ENCODE measurements around the gene CFAP92.
A peak's percentile ranks its signal among the peaks of the same experiment; 100 is the strongest.

CFAP92 gene

GRCh38 chr3:128987302-128988100 lies 6.4 kb downstream of the CFAP92 start:
- ATAC-seq: no peak

DNA sequence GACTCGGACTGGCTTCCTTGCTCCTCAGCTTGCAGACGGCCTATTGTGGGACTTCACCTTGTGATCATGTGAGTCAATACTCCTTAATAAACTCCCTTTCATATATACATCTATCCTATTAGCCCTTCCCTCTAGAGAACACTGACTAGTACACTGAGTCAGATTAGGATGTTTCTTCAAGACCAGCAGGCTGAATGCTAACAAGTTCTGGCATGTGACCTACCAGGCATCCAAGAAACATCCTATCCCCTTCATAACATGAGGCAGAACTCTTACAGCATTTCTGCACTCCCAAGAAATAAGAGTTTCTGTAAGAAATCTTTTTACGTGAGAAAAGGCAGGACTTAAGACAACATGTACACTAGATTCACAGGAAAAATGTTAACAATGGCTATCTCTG lies 9.3 kb downstream of the CFAP92 start:
- no peak for ATAC-seq

GRCh38 chr3:128983293-128984069 lies 10.4 kb downstream of the CFAP92 start:
- no peak for ATAC-seq

DNA sequence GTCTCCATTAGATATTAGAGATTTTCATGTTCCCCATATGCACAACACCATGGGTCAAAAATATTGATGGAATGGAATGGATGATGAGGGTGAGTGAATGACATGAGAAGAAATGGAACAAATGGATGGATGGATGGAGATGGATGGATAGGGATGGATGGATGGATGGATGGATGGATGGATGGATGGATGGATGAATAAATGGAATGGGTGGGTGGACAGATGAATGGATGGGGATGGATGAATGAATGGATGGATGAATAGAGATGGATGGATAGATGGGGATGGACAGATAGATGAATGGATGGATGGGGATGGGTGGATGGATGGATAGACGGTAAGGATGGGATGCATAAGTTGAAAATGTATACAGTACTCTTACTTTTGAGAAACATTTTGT lies 18.6 kb downstream of the CFAP92 start:
- ATAC-seq: no peak

DNA sequence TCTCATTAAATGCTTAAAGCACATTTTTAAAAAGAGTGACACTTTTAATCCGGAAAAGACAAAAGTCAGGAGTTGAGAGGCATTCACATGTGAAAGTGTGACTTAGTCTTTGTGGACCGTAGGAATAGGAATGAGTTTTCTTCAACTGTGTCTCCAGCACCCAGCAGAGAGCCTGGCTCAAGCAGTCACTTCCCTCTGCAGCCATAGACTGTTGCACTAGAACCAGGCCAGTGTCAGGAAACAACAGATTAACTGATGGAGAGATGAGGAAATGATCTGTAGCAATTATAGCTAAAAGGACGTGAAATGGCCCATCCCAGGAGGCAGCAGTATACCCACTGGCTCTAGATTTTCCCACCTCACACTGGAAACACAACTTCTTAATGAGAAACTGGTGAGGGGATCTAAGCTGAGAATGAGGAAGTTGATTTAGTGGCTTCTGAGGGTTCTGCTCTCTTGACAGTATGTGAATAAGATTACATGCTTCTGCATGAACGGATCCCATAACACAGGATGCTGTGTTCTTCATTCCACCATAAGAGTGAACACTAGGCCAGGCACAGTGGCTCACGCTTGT lies 19.8 kb downstream of the CFAP92 start:
- no peak for ATAC-seq

- no peak for ATAC-seq
Observed at GRCh38 chr3:128971421-128972100, 22.3 kb downstream of the CFAP92 start.

DNA sequence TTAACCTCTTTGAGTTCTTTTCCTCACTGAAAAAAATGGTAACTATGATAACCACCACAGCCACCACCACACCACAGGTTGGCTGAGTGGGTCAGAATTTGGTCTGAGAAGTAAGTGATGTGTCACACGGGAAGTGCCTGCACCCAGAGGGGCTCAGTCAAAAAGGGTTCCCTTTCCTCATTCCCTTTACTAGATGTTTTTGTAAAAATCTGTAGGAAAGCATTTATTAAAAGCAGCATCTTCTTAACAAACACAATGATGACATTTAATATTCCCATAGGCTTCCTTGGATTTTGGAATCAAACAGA lies 23.2 kb downstream of the CFAP92 start:
- no peak for ATAC-seq

DNA sequence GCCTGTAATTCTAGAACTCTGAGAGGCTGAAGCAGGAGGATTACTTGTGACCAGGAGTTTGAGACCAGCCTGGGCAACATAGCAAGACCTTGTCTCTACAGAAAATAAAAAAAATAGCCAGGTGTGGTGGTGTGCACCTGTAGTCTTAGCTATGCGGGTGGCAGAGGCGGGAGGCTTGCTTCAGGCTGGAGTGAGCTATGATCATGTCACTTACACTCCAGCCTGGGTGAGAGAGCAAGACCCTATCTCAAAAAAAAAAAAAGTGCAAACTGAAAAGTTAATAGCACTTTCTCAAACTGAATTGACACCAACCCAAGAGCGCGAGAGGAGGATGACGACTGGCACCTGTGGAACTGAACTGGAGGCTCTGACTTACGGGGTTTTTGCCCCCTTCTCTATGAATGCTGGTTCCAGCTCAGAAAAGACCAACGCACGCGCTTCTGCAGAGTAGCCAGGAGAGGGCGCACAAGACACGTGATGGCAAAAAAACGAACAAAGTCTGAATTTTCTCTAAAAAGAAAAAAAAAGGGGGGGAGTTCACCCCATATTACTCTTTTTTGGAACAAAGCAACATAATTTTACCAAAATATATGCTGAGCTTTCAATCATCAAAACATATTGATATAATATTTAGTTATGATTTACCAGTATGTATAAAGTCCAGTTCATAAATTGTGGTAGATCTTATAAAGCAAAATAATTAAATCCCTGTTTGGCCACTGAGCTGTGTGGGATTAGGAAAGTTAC lies 23.7 kb downstream of the CFAP92 start:
- peak; percentile 51 to 56 for ATAC-seq

DNA sequence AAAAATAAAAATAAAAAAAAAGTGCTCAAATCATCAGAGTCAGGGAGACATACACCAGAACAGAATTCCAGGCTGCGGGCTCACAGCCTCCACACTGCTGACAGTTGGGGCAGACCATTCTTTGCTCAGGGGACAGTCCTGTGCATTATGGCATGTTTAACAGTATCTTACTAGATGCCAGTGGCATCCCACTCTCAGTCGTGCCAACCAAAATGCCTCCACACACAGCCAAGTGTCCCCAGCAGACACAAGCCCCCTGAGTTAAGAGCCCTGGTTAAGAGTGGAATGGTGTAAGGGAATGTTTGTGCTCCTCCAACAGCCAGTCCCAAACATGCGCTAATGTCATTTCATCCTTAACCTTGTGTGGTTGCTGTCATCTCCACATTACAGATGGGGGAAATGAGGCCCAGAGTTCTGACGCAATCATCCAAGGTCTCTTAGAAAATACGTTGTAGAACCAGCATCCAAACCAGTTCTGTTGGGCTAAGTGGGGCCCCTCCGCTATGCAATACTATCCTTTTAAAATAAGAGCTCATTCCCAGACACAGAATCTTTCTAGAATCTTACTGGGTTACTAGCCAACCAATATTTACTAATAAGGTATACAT lies 26.0 kb downstream of the CFAP92 start:
- ATAC-seq: no peak

GRCh38 chr3:128965818-128966217 lies 28.1 kb downstream of the CFAP92 start:
- ATAC-seq: no peak

DNA sequence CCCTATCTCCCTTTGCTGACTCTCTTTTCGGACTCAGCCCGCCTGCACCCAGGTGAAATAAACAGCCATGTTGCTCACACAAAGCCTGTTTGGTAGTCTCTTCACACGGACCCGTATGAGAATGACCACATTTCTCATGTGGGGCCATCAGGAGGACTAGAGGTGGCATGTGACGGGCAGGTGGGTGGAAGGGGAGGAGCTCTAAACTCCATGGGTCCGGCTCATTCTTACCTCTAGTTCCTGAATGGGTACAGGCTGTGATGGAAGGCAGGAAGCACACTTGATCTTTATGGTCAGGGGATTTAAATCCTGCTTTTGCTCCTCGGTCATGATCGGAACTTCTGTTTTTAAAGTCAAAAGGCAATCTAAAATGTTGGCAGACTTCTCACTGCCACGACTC lies 28.6 kb downstream of the CFAP92 start:
- no peak for ATAC-seq

DNA sequence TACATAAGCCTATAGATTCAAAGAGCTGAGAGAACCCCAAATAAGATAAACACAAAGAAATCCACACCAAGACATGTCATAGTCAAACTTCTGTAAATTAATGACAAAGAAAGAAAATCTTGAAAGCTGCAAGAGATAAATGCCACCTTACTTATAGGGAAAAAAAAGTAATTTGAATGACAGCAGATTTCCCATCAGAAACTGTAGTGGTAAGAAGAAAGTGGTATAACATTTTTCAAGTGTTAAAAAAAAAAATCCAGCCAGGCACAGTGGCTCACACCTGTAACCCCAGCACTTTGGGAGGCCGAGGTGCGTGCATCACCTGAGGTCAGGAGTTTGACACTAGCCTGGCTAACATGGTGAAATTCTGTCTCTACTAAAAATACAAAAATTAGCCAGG lies 37.4 kb downstream of the CFAP92 start:
- ATAC-seq: no peak

GRCh38 chr3:128950223-128950938 lies 43.5 kb downstream of the CFAP92 start:
- ATAC-seq: no peak

DNA sequence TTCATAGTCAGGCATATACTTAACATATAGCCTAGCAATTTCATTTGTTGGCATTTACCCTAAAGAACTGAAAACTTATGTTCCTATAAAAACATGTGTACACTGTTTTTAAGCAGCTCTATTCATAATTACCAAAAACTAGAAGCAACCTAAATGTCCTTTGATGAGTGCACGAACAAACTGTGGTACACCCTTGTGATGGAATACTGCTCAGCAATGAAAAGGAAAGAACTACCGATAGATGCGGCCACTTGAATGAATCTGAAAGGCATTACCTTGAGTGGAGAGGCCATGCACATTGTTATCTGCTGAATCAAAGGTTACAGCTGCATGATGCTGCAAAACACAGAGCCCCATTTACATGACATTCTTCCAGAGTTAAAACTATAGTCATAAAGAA lies 44.7 kb downstream of the CFAP92 start:
- ATAC-seq: no peak

GRCh38 chr3:128946411-128946810 lies 47.5 kb downstream of the CFAP92 start:
- no peak for ATAC-seq

DNA sequence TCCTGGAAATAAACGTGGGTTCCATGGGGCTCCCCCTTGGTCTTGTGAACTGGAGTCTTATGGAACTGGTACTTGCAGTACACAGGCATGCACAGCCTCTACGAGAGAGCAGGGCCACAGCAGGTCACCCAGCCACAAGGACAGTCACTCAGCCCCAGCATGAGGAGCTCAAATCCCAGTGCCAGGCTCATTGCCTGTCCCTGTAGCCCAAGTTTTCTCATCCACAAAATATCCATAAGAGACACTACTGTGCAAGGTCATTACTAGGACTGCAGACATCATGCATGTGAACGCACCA lies 48.0 kb downstream of the CFAP92 start:
- ATAC-seq: no peak

GRCh38 chr3:128945041-128945877 lies 48.6 kb downstream of the CFAP92 start:
- ATAC-seq: no peak

DNA sequence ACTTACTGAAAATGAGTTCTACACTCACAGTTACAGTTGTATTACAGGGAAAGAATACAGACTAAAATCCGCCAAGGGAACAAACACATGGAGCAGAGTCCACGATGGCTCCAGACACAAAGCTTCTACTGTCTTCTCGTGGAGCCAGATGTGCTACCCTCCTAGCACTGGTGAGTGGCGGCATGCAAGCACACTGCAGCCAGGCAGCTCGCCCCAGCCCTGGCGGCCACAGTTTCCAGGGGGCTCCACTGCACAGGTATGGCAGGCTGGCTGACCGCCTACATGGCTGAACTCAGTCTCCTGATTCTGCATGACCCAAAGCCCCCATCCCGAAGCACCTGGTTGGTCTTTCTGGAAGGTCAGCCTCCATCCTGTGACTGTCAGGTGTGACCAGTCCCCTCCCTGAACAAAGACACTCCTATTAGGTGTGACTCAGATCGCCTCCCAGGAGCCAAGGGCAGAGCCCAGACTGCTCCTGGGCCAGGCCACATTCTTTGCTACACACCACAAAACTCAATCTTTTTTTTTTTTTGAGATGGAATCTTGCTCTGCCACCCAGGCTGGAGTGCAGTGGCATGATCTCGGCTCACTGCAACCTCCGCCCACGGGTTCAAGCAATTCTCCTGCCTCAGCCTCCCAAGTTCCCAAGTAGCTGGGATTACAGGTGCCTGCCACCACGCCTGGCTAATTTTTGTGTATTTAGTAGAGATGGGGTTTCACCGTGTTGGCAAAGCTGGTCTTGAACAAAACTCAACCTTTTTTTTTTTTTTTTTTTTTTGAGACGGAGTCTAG lies 51.5 kb downstream of the CFAP92 start:
- ATAC-seq: no peak

- ATAC-seq: no peak
Observed at GRCh38 chr3:128940252-128940651, 53.6 kb downstream of the CFAP92 start.

DNA sequence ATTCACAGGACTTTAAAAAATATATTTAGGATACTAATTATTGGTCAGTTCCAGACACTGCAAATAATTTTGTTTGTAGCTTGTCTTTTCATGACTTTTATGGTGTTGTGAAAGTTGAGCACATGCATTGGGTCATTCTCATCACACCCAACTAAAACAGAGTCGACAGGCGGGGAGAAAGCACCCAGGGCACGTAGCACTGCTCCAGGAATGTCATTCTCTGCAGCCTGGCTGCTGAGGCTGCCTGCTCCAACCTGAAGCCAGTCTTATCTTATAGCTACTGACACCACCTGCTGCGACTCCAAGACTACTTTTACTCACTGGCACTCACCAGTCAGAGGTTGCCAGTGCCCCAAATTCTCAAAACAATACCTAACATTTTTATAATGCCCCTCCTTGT lies 57.5 kb downstream of the CFAP92 start:
- ATAC-seq: no peak

Measured in activated CD4-positive, CD25-positive, alpha-beta regulatory T cell treated with anti-CD3 and anti-CD28 coated beads, Interleukin-2, amount 50 U/mL, for 24 hours (primary cell).